NCI-H1105 treated with DMSO at 0.1 percent for 48 hours (cell line): ENCODE data around the gene CALN1.
"Not testable (repeated sequence)": the region's sequence is repeated elsewhere in the genome, so short reads cannot be mapped to it uniquely, and the experiment has no call there.

Source experiments
- DNase-seq: peaks from one replicate; lab custom pipeline; 2025; lab: John Stamatoyannopoulos, UW

Gene CALN1

GRCh38 chr7:71739520-71740173 lies 672.5 kb downstream of the CALN1 start:
- no peak for DNase-seq

- not testable (repeated sequence) for DNase-seq
Observed at GRCh38 chr7:71737931-71738540, 674.1 kb downstream of the CALN1 start.

GRCh38 chr7:71735961-71736556 lies 676.1 kb downstream of the CALN1 start:
- DNase-seq = peak; percentile 37

- peak; percentile 52 for DNase-seq
Observed at GRCh38 chr7:71733107-71733870, 678.8 kb downstream of the CALN1 start.

GRCh38 chr7:71731740-71732139 lies 680.4 kb downstream of the CALN1 start:
- no peak for DNase-seq
